HepG2 (cell line): ENCODE results near the gene DALRD3. TPM values are rescaled to one million over a fixed set of nuclear protein-coding genes. Genes with fewer than 3 reads are reported as not detected.

Experiments used
- AGO1 ChIP-seq: fragments of 200-400 bp; formaldehyde crosslinking; IDR thresholded peaks from 2 replicates; pipeline ENCODE4 v1.6.1; 2017; ENCODE audit warnings: mild to moderate bottlenecking, low read depth, low read length, moderate library complexity; ENCODE audit not compliant: poor library complexity, severe bottlenecking
- HNRNPLL ChIP-seq: fragments of 200-400 bp; formaldehyde crosslinking; IDR thresholded peaks from 2 replicates; pipeline ENCODE4 v1.6.1; 2017; ENCODE audit warnings: mild to moderate bottlenecking, low read depth, low read length; ENCODE audit not compliant: poor library complexity, severe bottlenecking
- IRF2 ChIP-seq: IDR thresholded peaks from 2 replicates; pipeline ENCODE4 v1.6.1; 2018; ENCODE audit warnings: missing genetic modification reagents, missing compliant biosample characterization
- KMT2A ChIP-seq: sonication (generic); formaldehyde crosslinking; IDR thresholded peaks from 2 replicates; pipeline ENCODE4 v1.4.0; 2020; ENCODE audit warnings: missing genetic modification reagents
- MIER2 ChIP-seq: IDR thresholded peaks from 2 replicates; pipeline ENCODE4 v1.6.1; 2016; ENCODE audit warnings: missing biosample characterization, missing genetic modification reagents
- NKX3-1 ChIP-seq: sonication (generic); formaldehyde crosslinking; IDR thresholded peaks from 2 replicates; pipeline ENCODE4 v1.5.0; 2020; ENCODE audit warnings: missing genetic modification reagents
- REXO4 ChIP-seq: sonication (generic); formaldehyde crosslinking; IDR thresholded peaks from 2 replicates; pipeline ENCODE4 v1.8.0; 2022; ENCODE audit warnings: missing genetic modification reagents, mild to moderate bottlenecking, borderline replicate concordance
- WIZ ChIP-seq: sonication (generic); formaldehyde crosslinking; IDR thresholded peaks from 2 replicates; pipeline ENCODE4 v1.5.1; 2020; ENCODE audit warnings: mild to moderate bottlenecking, missing genetic modification reagents
- ZFP36L2 ChIP-seq: sonication (generic); formaldehyde crosslinking; IDR thresholded peaks from 2 replicates; pipeline ENCODE4 v1.4.0; 2020; ENCODE audit warnings: missing genetic modification reagents
- ZNF724P ChIP-seq: sonication (generic); formaldehyde crosslinking; IDR thresholded peaks from 2 replicates; pipeline ENCODE4 v1.8.0; 2022; ENCODE audit warnings: missing genetic modification reagents, borderline replicate concordance
- ZNF772 ChIP-seq: sonication (generic); formaldehyde crosslinking; IDR thresholded peaks from 2 replicates; pipeline ENCODE4 v1.5.0; 2020; ENCODE audit warnings: mild to moderate bottlenecking, missing genetic modification reagents
- polyA plus RNA-seq, 8 experiments: library from polyadenylated mRNA; depleted of rRNA in 3 of 8; stranded (reverse) in 7 of 8; unstranded in 1 of 8; fragments of >200 nt; fragmentation: Illumina TruSeq in 4 of 8; extraction: Trizol in 4 of 8; gene quantifications; 2 replicates each; pipeline versions ENCODE4 v1.2.1 to v1.2.3, GENCODE V29; 2011 to 2016; ENCODE audit warnings: low read depth in 4 of 8, missing spikeins in 1 of 8, mixed read lengths in 1 of 8; ENCODE audit not compliant: insufficient read depth in 1 of 8
- total RNA-seq, 5 experiments: library from RNA; depleted of rRNA; stranded (reverse); fragments of >200 nt; fragmentation: Illumina TruSeq; extraction: Trizol; gene quantifications; 2 replicates each; pipeline ENCODE4 v1.2.3, GENCODE V29; 2016; ENCODE audit warnings: low read depth in 1 of 5
- TF ChIP-seq, protein P1 (sequence below): sonication (generic); formaldehyde crosslinking; IDR thresholded peaks from 2 replicates; pipeline ENCODE4 v1.4.0; 2020; ENCODE audit warnings: missing genetic modification reagents
- TF ChIP-seq, protein P2 (sequence below): sonication (generic); formaldehyde crosslinking; IDR thresholded peaks from 2 replicates; pipeline ENCODE4 v1.9.0; 2021; ENCODE audit warnings: missing genetic modification reagents, mild to moderate bottlenecking, borderline replicate concordance
- TF ChIP-seq, protein P3 (sequence below): sonication (generic); formaldehyde crosslinking; IDR thresholded peaks from 2 replicates; pipeline ENCODE4 v1.8.0; 2023; ENCODE audit warnings: mild to moderate bottlenecking, missing genetic modification reagents
- TF ChIP-seq, protein P4 (sequence below): sonication (generic); formaldehyde crosslinking; IDR thresholded peaks from 2 replicates; pipeline ENCODE4 v1.9.0; 2021; ENCODE audit warnings: mild to moderate bottlenecking, missing genetic modification reagents
- TF ChIP-seq, protein P5 (sequence below): IDR thresholded peaks from 2 replicates; pipeline ENCODE4 v1.6.1; 2016; ENCODE audit warnings: mild to moderate bottlenecking, missing biosample characterization, missing genetic modification reagents

DALRD3 gene
- total and polyA plus RNA-seq, 2 of the 13 experiments (the other 11 are each of a cell fraction or from before 2014, with no cell fraction given) = 19.9 to 36.5 TPM

DNA sequence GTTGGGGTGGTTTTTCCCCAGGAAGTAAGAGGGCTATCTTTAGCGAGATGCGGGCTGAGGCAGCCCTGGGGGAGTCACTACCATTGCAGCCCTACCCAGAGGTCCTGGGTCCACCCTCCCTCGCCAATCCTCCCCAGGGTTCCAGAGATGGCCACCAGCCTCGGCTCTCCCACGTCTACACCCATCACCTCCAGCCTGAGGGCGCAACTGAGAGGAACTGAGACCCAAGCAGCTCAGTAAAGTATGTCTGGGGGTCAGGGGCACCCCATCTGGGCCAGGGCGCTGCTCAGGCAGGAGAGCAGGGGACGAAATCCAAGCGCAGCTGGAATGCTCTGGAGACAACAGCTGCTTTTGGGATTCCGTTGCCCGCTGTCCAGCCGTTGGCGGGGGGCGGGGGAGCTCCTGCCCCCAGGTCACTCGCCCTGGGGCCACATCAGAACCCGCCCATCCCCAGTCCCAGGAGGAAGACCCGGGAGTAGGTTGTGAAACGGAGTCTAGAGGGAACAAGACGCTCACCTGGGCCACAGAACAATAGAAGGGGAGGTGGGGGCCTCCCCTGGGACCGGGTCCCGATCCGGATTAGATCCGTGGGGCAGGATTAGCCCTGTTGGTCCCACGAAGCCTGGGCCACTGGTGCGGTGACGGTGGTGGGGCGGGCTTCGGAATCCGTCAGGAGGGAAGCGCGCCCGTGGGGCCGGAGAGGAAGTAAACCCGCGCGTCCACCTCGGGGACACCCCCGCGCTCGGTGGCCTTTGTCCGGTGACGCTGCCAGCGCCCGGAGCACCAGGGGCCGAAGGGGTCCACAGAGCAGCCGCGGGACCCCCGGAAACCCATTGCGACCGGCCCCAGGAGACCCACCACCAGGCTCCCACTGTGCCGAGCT is 2.2 kb upstream of the DALRD3 start (continued):
- TF ChIP-seq IRF2 (CRISPR knock-in tag) = 0 out of 2 replicates have a peak, but pooled peaks have one; percentile 6
- TF ChIP-seq, protein P1, sequence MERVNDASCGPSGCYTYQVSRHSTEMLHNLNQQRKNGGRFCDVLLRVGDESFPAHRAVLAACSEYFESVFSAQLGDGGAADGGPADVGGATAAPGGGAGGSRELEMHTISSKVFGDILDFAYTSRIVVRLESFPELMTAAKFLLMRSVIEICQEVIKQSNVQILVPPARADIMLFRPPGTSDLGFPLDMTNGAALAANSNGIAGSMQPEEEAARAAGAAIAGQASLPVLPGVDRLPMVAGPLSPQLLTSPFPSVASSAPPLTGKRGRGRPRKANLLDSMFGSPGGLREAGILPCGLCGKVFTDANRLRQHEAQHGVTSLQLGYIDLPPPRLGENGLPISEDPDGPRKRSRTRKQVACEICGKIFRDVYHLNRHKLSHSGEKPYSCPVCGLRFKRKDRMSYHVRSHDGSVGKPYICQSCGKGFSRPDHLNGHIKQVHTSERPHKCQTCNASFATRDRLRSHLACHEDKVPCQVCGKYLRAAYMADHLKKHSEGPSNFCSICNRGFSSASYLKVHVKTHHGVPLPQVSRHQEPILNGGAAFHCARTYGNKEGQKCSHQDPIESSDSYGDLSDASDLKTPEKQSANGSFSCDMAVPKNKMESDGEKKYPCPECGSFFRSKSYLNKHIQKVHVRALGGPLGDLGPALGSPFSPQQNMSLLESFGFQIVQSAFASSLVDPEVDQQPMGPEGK (CRISPR knock-in tag) = peak; percentile 69; the same call in 1 of the 2 replicates
- TF ChIP-seq ZNF724P = no peak
- TF ChIP-seq, protein P2, sequence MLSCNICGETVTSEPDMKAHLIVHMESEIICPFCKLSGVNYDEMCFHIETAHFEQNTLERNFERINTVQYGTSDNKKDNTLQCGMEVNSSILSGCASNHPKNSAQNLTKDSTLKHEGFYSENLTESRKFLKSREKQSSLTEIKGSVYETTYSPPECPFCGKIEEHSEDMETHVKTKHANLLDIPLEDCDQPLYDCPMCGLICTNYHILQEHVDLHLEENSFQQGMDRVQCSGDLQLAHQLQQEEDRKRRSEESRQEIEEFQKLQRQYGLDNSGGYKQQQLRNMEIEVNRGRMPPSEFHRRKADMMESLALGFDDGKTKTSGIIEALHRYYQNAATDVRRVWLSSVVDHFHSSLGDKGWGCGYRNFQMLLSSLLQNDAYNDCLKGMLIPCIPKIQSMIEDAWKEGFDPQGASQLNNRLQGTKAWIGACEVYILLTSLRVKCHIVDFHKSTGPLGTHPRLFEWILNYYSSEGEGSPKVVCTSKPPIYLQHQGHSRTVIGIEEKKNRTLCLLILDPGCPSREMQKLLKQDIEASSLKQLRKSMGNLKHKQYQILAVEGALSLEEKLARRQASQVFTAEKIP (CRISPR knock-in tag) = no peak
- TF ChIP-seq, protein P3, sequence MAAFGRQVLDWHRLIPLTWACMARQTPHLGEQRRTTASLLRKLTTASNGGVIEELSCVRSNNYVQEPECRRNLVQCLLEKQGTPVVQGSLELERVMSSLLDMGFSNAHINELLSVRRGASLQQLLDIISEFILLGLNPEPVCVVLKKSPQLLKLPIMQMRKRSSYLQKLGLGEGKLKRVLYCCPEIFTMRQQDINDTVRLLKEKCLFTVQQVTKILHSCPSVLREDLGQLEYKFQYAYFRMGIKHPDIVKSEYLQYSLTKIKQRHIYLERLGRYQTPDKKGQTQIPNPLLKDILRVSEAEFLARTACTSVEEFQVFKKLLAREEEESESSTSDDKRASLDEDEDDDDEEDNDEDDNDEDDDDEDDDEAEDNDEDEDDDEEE (CRISPR knock-in tag) = 0 out of 2 replicates have a peak, but pooled peaks have one; percentile 33
- no peak for TF ChIP-seq REXO4
- TF ChIP-seq MIER2 = no peak
- TF ChIP-seq HNRNPLL = no peak
- TF ChIP-seq AGO1 = peak; percentile 24
- peak; percentile 67; the same call in 1 of the 2 replicates for TF ChIP-seq ZNF772 (CRISPR knock-in tag)
- TF ChIP-seq, protein P4, sequence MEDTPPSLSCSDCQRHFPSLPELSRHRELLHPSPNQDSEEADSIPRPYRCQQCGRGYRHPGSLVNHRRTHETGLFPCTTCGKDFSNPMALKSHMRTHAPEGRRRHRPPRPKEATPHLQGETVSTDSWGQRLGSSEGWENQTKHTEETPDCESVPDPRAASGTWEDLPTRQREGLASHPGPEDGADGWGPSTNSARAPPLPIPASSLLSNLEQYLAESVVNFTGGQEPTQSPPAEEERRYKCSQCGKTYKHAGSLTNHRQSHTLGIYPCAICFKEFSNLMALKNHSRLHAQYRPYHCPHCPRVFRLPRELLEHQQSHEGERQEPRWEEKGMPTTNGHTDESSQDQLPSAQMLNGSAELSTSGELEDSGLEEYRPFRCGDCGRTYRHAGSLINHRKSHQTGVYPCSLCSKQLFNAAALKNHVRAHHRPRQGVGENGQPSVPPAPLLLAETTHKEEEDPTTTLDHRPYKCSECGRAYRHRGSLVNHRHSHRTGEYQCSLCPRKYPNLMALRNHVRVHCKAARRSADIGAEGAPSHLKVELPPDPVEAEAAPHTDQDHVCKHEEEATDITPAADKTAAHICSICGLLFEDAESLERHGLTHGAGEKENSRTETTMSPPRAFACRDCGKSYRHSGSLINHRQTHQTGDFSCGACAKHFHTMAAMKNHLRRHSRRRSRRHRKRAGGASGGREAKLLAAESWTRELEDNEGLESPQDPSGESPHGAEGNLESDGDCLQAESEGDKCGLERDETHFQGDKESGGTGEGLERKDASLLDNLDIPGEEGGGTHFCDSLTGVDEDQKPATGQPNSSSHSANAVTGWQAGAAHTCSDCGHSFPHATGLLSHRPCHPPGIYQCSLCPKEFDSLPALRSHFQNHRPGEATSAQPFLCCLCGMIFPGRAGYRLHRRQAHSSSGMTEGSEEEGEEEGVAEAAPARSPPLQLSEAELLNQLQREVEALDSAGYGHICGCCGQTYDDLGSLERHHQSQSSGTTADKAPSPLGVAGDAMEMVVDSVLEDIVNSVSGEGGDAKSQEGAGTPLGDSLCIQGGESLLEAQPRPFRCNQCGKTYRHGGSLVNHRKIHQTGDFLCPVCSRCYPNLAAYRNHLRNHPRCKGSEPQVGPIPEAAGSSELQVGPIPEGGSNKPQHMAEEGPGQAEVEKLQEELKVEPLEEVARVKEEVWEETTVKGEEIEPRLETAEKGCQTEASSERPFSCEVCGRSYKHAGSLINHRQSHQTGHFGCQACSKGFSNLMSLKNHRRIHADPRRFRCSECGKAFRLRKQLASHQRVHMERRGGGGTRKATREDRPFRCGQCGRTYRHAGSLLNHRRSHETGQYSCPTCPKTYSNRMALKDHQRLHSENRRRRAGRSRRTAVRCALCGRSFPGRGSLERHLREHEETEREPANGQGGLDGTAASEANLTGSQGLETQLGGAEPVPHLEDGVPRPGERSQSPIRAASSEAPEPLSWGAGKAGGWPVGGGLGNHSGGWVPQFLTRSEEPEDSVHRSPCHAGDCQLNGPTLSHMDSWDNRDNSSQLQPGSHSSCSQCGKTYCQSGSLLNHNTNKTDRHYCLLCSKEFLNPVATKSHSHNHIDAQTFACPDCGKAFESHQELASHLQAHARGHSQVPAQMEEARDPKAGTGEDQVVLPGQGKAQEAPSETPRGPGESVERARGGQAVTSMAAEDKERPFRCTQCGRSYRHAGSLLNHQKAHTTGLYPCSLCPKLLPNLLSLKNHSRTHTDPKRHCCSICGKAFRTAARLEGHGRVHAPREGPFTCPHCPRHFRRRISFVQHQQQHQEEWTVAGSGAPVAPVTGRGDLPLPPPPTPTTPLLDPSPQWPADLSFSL (CRISPR knock-in tag) = 0 out of 2 replicates have a peak, but pooled peaks have one; percentile 17
- TF ChIP-seq NKX3-1 (CRISPR knock-in tag) = no peak
- TF ChIP-seq, protein P5, sequence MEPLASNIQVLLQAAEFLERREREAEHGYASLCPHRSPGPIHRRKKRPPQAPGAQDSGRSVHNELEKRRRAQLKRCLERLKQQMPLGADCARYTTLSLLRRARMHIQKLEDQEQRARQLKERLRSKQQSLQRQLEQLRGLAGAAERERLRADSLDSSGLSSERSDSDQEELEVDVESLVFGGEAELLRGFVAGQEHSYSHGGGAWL (CRISPR knock-in tag) = no peak
- TF ChIP-seq WIZ (CRISPR knock-in tag) = peak; percentile 28; the same call in 1 of the 2 replicates
- TF ChIP-seq KMT2A = no peak
- no peak for TF ChIP-seq ZFP36L2
